Measurements from ENCODE around the gene B3GNT4. TPM values are rescaled to one million over a fixed set of nuclear protein-coding genes. Genes with fewer than 3 reads are reported as not detected.

B3GNT4 gene
- total and polyA plus RNA-seq, 2 of the 8 experiments (the other 6 are each of a cell fraction or from before 2014, with no cell fraction given), result 1.1 to 1.4 TPM

DNA sequence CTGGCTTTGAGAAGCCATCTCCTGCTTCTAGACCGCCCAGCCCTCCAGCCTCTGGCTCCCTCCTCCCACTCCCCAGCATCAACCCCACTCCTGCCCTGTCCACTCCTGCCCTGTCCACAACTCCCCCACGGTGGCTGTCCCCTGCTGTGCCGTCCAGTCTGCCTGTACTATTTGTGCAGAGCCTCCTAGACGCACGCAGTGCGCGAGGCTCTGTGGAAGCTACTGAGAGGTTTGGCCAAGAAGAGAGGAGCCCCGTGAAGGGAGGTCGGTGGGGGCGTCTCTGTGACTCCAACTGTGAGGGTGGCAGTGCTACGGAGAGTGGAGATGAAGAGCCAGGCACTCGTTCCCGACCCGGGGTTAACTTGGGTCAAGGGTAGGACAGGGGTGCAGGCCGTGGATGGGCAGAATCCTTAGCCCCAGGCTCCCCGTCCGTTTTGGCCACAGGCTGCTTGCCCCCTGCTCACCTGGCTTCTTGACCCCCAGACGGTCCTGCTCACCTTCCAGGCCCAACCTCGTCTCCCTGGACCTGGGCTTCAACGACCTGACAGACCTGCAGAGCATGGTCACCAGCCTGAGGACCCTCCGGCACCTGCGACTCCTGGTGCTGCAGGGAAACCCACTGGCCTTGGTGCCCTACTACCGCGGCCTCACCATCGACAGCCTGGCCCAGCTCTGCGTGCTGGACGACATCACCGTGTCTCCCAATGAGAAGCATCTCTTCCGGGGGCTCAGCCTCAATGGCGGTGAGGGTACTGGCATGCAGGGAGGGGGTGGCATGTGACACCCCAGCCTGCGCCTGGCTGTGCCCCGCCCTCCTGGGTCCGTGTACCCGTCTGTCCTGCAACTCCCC, 13.7 kb upstream of the B3GNT4 start (continued):
- TF ChIP-seq TAF7 (optimal IDR thresholded peaks at IDR 0.05; ENCODE audit: borderline replicate concordance, low read depth, low read length) (no peak), CHD1 (IDR thresholded peaks at IDR 0.05; ENCODE audit: low read depth, low read length) (no peak), MAFK (IDR thresholded peaks at IDR 0.05; ENCODE audit: low read depth, low read length) (no peak), ASH2L (IDR thresholded peaks at IDR 0.05; ENCODE audit: low read length) (no peak), FOSL1 (IDR thresholded peaks at IDR 0.05; ENCODE audit: insufficient read depth, low read depth, low read length) (no peak)
- TF ChIP-seq, protein P1, sequence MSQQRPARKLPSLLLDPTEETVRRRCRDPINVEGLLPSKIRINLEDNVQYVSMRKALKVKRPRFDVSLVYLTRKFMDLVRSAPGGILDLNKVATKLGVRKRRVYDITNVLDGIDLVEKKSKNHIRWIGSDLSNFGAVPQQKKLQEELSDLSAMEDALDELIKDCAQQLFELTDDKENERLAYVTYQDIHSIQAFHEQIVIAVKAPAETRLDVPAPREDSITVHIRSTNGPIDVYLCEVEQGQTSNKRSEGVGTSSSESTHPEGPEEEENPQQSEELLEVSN (IDR thresholded peaks at IDR 0.05), result no peak

Measured in H1 (cell line).